Esophagus muscularis mucosa (tissue), 4 donors: ENCODE data around the gene MIGA2.

Source experiments
- EP300 ChIP-seq: sonication (generic); formaldehyde crosslinking; IDR thresholded peaks from one replicate; pipeline ENCODE4 v1.6.1; 2017; ENCODE audit warnings: antibody characterized with exemption
- POLR2A ChIP-seq: fragments of 450-650 bp; IDR thresholded peaks from one replicate; pipeline ENCODE4 v1.6.1; 2017; ENCODE audit warnings: antibody characterized with exemption, moderate library complexity, mild to moderate bottlenecking, low read depth
- POLR2AphosphoS5 ChIP-seq, 2 donors: sonication (generic); formaldehyde crosslinking; IDR thresholded peaks; one replicate each; pipeline ENCODE4 v1.6.1; 2017; ENCODE audit warnings: antibody characterized with exemption in 2 of 2
- TF ChIP-seq, protein P1 (sequence below), 3 experiments: fragments of 200-600 bp in 2 of 3; fragments of 450-650 bp in 1 of 3; sonication (generic) in 2 of 3; IDR thresholded peaks; one replicate each; pipeline ENCODE4 v1.5.1; 2017 to 2019; ENCODE audit warnings: antibody characterized with exemption in 3 of 3, mild to moderate bottlenecking in 2 of 3, moderate library complexity in 1 of 3

DNA sequence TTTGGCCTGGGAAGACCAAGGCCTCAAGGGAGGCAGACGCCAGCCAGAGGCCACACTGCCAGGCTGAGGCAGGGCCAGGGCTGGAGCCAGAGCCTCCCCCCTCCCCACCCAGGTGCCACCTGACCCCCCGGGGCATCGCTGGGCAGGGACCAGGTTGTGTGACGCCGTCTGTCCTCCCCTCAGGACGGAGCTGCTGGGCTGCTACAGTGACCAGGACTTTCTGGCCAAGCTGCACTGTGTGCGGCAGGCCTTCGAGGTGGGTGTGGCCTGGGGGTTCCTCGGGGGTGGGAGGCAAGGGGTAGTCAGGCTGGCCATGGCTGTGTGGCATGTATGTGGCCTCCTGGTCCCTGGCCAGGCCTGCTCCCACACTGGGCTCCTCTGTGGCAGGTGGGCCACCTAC is 26.6 kb downstream of the MIGA2 start:
- TF ChIP-seq POLR2A (no peak), POLR2AphosphoS5 (IDR thresholded peaks at IDR 0.05) (no peak), EP300 (no peak)
- TF ChIP-seq, protein P1, sequence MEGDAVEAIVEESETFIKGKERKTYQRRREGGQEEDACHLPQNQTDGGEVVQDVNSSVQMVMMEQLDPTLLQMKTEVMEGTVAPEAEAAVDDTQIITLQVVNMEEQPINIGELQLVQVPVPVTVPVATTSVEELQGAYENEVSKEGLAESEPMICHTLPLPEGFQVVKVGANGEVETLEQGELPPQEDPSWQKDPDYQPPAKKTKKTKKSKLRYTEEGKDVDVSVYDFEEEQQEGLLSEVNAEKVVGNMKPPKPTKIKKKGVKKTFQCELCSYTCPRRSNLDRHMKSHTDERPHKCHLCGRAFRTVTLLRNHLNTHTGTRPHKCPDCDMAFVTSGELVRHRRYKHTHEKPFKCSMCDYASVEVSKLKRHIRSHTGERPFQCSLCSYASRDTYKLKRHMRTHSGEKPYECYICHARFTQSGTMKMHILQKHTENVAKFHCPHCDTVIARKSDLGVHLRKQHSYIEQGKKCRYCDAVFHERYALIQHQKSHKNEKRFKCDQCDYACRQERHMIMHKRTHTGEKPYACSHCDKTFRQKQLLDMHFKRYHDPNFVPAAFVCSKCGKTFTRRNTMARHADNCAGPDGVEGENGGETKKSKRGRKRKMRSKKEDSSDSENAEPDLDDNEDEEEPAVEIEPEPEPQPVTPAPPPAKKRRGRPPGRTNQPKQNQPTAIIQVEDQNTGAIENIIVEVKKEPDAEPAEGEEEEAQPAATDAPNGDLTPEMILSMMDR (IDR thresholded peaks at IDR 0.05), result no peak
